HG02610 (cell line): ENCODE data around the gene C9orf72.
"Not testable (repeated sequence)": the region's sequence is repeated elsewhere in the genome, so short reads cannot be mapped to it uniquely, and the experiment has no call there.

Experiments
- ATAC-seq: cut with Tn5 transposase; IDR thresholded peaks from one replicate; pipeline ENCODE4 v1.9.1; 2021; ENCODE audit warnings: mild to moderate bottlenecking, moderate library complexity; ENCODE audit not compliant: unreplicated experiment

C9orf72 gene

GRCh38 chr9:27519466-27520465 is 53.5 kb downstream of the C9orf72 start:
- no peak for ATAC-seq

- peak; percentile 54 for ATAC-seq
These were observed 54.5 kb downstream of the C9orf72 start for GRCh38 chr9:27518809-27519208.

- no peak for ATAC-seq
These were observed 55.3 kb downstream of the C9orf72 start for GRCh38 chr9:27518006-27518405.

GRCh38 chr9:27514551-27514950 is 58.7 kb downstream of the C9orf72 start:
- no peak for ATAC-seq

- no peak for ATAC-seq
These were observed 61.5 kb downstream of the C9orf72 start for GRCh38 chr9:27511771-27512170.

- no peak for ATAC-seq
These were observed 62.5 kb downstream of the C9orf72 start for GRCh38 chr9:27510780-27511179.

- no peak for ATAC-seq
These were observed 66.3 kb downstream of the C9orf72 start for GRCh38 chr9:27506981-27507380.

- ATAC-seq, result no peak
These were observed 67.5 kb downstream of the C9orf72 start for GRCh38 chr9:27505744-27506161.

- ATAC-seq, result no peak
These were observed 69.0 kb downstream of the C9orf72 start for GRCh38 chr9:27504259-27504658.

GRCh38 chr9:27503623-27504022 is 69.7 kb downstream of the C9orf72 start:
- ATAC-seq, result no peak

GRCh38 chr9:27500902-27501301 is 72.4 kb downstream of the C9orf72 start:
- ATAC-seq, result not testable (repeated sequence)

GRCh38 chr9:27499451-27499850 is 73.8 kb downstream of the C9orf72 start:
- peak; percentile 62 for ATAC-seq

GRCh38 chr9:27497883-27498417 is 75.3 kb downstream of the C9orf72 start:
- ATAC-seq, result no peak
